Liver (tissue), 9 donors: ENCODE measurements around the gene PLOD3. TPM values are rescaled to one million over a fixed set of nuclear protein-coding genes. Genes with fewer than 3 reads are reported as not detected.

Experiments
- DNase-seq: peaks from one replicate; pipeline ENCODE4 v3.0.0-alpha.2; 2017; ENCODE audit warnings: low spot score
- H3K27ac ChIP-seq, 2 donors: one replicate each; pipeline ENCODE4 v1.7.0; 2013; ENCODE audit warnings: inconsistent platforms in 2 of 2, low read length in 2 of 2, control low read depth in 1 of 2, low read depth in 1 of 2, mild to moderate bottlenecking in 1 of 2
- H3K27me3 ChIP-seq, 4 donors: one replicate each; pipeline versions ENCODE4 v1.6.1 to v1.7.0; 2013; ENCODE audit warnings: low read length in 3 of 4, inconsistent platforms in 1 of 4, mild to moderate bottlenecking in 1 of 4, moderate library complexity in 1 of 4; ENCODE audit not compliant: control insufficient read depth in 4 of 4, insufficient read depth in 4 of 4
- H3K36me3 ChIP-seq, 4 donors: one replicate each; pipeline versions ENCODE4 v1.6.1 to v1.7.0; 2013; ENCODE audit warnings: low read length in 3 of 4, mild to moderate bottlenecking in 3 of 4, low read depth in 1 of 4, moderate library complexity in 1 of 4; ENCODE audit not compliant: control insufficient read depth in 4 of 4, insufficient read depth in 3 of 4
- H3K4me1 ChIP-seq, 4 donors: one replicate each; pipeline versions ENCODE4 v1.6.1 to v1.7.0; 2013; ENCODE audit warnings: low read length in 3 of 4, mild to moderate bottlenecking in 3 of 4, moderate library complexity in 1 of 4; ENCODE audit not compliant: control insufficient read depth in 4 of 4, insufficient read depth in 4 of 4
- H3K4me3 ChIP-seq, 3 donors: one replicate each; pipeline versions ENCODE4 v1.6.1 to v1.7.0; 2013; ENCODE audit warnings: low read length in 3 of 3, control low read depth in 1 of 3, low read depth in 1 of 3, mild to moderate bottlenecking in 1 of 3
- H3K9ac ChIP-seq, 2 donors: one replicate each; pipeline ENCODE4 v1.7.0; 2013; ENCODE audit warnings: low read length in 2 of 2, mild to moderate bottlenecking in 2 of 2, moderate library complexity in 2 of 2, control low read depth in 1 of 2, low read depth in 1 of 2
- H3K9me3 ChIP-seq, 4 donors: one replicate each; pipeline versions ENCODE4 v1.6.1 to v1.7.0; 2013; ENCODE audit warnings: low read length in 3 of 4; ENCODE audit not compliant: control insufficient read depth in 4 of 4
- ATF3 ChIP-seq: IDR thresholded peaks from 2 replicates; pipeline ENCODE4 v1.6.1; 2016; ENCODE audit warnings: antibody characterized with exemption
- EGR1 ChIP-seq, 2 donors: IDR thresholded peaks; 2 replicates each; pipeline ENCODE4 v1.6.1; 2016 to 2018; ENCODE audit warnings: antibody characterized with exemption in 2 of 2, low read depth in 2 of 2
- FOXA1 ChIP-seq: IDR thresholded peaks from 2 replicates; pipeline ENCODE4 v1.6.1; 2016; ENCODE audit warnings: antibody characterized with exemption
- FOXA2 ChIP-seq: IDR thresholded peaks from 2 replicates; pipeline ENCODE4 v1.6.1; 2016; ENCODE audit warnings: antibody characterized with exemption
- GABPA ChIP-seq, 2 donors: IDR thresholded peaks in 1 of 2; conservative IDR thresholded peaks in 1 of 2; 2 replicates each; pipeline ENCODE4 v1.6.1; 2016; ENCODE audit warnings: antibody characterized with exemption in 2 of 2, mild to moderate bottlenecking in 1 of 2, moderate library complexity in 1 of 2
- HNF4A ChIP-seq, 2 donors: conservative IDR thresholded peaks; 2 replicates each; pipeline ENCODE4 v1.6.1; 2016; ENCODE audit warnings: antibody characterized with exemption in 2 of 2, mild to moderate bottlenecking in 2 of 2
- HNF4G ChIP-seq: IDR thresholded peaks from 2 replicates; pipeline ENCODE4 v1.6.1; 2016; ENCODE audit warnings: antibody characterized with exemption
- JUND ChIP-seq, 2 donors: IDR thresholded peaks; 2 replicates each; pipeline ENCODE4 v1.6.1; 2016; ENCODE audit warnings: antibody characterized with exemption in 2 of 2
- NR2F2 ChIP-seq: IDR thresholded peaks from 2 replicates; pipeline ENCODE4 v1.6.1; 2016; ENCODE audit warnings: antibody characterized with exemption
- RAD21 ChIP-seq, 2 donors: IDR thresholded peaks; 2 replicates each; pipeline ENCODE4 v1.6.1; 2016; ENCODE audit warnings: antibody characterized with exemption in 2 of 2, mild to moderate bottlenecking in 2 of 2
- RXRA ChIP-seq, 2 donors: IDR thresholded peaks; 2 replicates each; pipeline ENCODE4 v1.6.1; 2017 to 2018; ENCODE audit warnings: antibody characterized with exemption in 2 of 2, mild to moderate bottlenecking in 1 of 2
- SP1 ChIP-seq: IDR thresholded peaks from 2 replicates; pipeline ENCODE4 v1.6.1; 2018; ENCODE audit warnings: antibody characterized with exemption, mild to moderate bottlenecking
- TAF1 ChIP-seq: conservative IDR thresholded peaks from 2 replicates; pipeline ENCODE4 v1.6.1; 2016; ENCODE audit warnings: antibody characterized with exemption, mild to moderate bottlenecking
- YY1 ChIP-seq: IDR thresholded peaks from 2 replicates; pipeline ENCODE4 v1.6.1; 2016; ENCODE audit warnings: antibody characterized with exemption, mild to moderate bottlenecking
- ZBTB33 ChIP-seq: IDR thresholded peaks from 2 replicates; pipeline ENCODE4 v1.6.1; 2016; ENCODE audit warnings: antibody characterized with exemption
- WGBS: extraction: QIAGEN DNeasy Blood & Tissue Kit; methylation state at CpG from one replicate; pipeline ENCODE4 v1.1.7; 2013; 5-methylcytosine and 5-hydroxymethylcytosine counted together
- polyA plus RNA-seq, 2 donors: library from polyadenylated mRNA; stranded (reverse) in 1 of 2; unstranded in 1 of 2; fragments of 200-250 nt in 1 of 2; fragments of >200 nt in 1 of 2; fragmentation: Nextera tagmentation in 1 of 2; extraction: Ambion mirVana in 1 of 2; gene quantifications; one replicate each; pipeline versions ENCODE4 v1.2.1 to v1.2.3, GENCODE V29; 2013 to 2015
- total RNA-seq, 2 donors: library from RNA; depleted of rRNA; stranded (reverse); fragments of >200 nt; gene quantifications; one replicate each; pipeline ENCODE4 v1.2.3, GENCODE V29; 2014
- TF ChIP-seq, protein P1 (sequence below): IDR thresholded peaks from 2 replicates; pipeline ENCODE4 v1.6.1; 2016; ENCODE audit warnings: antibody characterized with exemption
- TF ChIP-seq, protein P2 (sequence below): fragments of 150-350 bp; IDR thresholded peaks from 2 replicates; pipeline ENCODE4 v1.5.1; 2017; ENCODE audit warnings: improper control_type of control experiment, low read depth, low read length; ENCODE audit not compliant: missing input control
- TF ChIP-seq, protein P3 (sequence below): IDR thresholded peaks from 2 replicates; pipeline ENCODE4 v1.6.1; 2016; ENCODE audit warnings: antibody characterized with exemption, mild to moderate bottlenecking
- donor health status: healthy.
- donor health status: healthy.
- donor health status: healthy.
- donor health status: healthy.
- donor health status: healthy.

The PLOD3 gene
- total and polyA plus RNA-seq, 4 donors = 19.4 to 42.9 (median 27.7) TPM

DNA sequence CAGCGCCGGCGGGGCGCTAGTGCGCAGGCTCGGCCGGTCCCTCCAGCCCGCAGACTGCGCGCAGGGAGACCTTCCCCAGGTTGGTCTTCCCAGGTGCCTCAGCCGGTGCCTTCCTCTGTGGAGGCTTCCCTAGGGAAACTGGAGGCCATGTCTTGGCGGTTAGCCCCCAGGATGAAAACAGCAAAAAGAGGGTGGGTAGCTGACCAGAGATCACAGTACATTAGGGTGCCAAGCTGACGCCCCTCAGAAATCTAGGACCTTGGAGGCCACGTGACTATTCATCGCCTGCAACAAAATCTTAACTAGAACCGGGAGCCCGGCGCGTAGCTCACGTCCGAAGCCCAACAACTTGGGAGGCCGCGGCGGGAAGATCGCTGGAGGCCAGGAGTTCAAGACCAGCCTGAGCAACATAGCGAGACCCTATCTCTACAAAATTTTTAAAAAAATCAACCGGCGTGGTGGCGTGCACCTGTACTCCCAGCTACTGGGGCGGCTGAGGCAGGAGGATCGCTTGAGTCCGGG is 27.8 kb upstream of the PLOD3 start:
- TF ChIP-seq RAD21 (IDR thresholded peaks at IDR 0.05) (no peak), NR2F2 (no peak), EGR1 (IDR thresholded peaks at IDR 0.05; ENCODE audit: low read depth in 2 of 2) (no peak), YY1 (peak; percentile 3), HNF4A (conservative IDR thresholded peaks at IDR 0.05) (no peak), GABPA (IDR thresholded peaks at IDR 0.05 in 1 of 2, conservative IDR thresholded peaks at IDR 0.05 in 1 of 2) (peak in 1 of 2 donors; percentile 10), JUND (IDR thresholded peaks at IDR 0.05) (no peak), SP1 (no peak), ATF3 (no peak)
- Histone ChIP-seq H3K4me1 (peaks cover 4 to 24% (median 16%) of the 10 kb centered on the region in 4 donors), H3K9ac (peak overlapping the region in 1 of 2 donors; percentile 96), H3K36me3 (peaks cover 0 to 8% (median 5%) of the 10 kb centered on the region in 4 donors), H3K27ac (peak overlapping the region; percentile 98 to 99), H3K4me3 (peak overlapping the region; percentile 76 to 95 (median 82)), H3K27me3 (no peaks in the 10 kb centered on the region), H3K9me3 (no peaks in the 10 kb centered on the region)
- DNase-seq = no peak
- 33% methylated on average over 32 of the region's 32 CpGs for WGBS

DNA sequence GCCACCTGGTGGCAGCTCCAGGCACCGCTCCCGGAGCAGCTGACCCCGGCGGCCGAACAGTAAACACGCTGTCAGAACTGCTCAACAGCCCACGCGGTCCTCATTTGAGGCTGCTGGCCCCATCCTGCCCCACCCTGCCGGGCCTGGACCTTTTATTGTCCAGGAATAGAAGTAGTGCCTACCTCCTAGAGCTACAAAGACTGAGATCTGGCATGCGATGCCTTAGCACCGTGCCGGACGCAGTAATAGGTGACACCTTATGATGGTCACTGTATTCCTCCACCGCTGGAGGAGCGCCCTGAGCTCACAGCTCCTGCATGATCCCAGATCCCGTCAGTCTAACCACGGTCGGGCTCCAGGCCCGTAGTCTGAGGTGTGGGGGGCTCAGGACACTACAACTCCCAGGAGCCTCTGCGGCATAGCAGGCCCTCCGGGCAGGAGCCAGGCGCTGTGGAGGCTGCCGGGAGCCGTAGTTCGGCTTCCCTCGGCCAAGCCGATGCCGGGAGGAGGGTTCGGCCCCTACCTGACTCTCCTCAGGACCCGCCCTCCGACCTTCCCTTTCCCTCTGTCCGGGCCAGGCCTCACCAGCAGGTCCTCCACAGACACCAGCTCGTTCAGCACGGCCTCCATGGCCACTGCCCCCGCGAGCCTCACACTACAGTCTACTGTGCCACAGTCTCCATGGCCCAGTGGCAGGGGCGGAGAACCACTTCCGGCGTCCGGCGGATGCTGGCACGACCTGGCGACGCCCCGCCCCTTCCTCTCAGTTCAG is 27.2 kb upstream of the PLOD3 start, which contains the start of gene FIS1:
FIS1 (minus strand) TSS at position 707 of the 772 bp plus-strand sequence; CDS start at position 630, 77 bp downstream.
- H3K4me3 ChIP-seq = peak within 1 kb of the TSS; percentile 76 to 95 (median 82)
- WGBS = under 1% methylated on average over 45 of the region's 45 CpGs

More for the DNA sequence above, 27.2 kb upstream of the PLOD3 start, which contains the start of gene FIS1:
- peak within 1 kb of the TSS; percentile 88 to 96 for H3K9ac ChIP-seq
- peaks cover 0 to 8% (median 5%) of the 10 kb centered on the region in 4 donors for H3K36me3 ChIP-seq
- peak within 1 kb of the TSS; percentile 98 to 99 for H3K27ac ChIP-seq
- H3K4me1 ChIP-seq = peaks cover 4 to 28% (median 16%) of the 10 kb centered on the region in 4 donors
- DNase-seq = peak; percentile 93
- no peaks in the 10 kb centered on the region for H3K27me3 ChIP-seq
- TF ChIP-seq YY1 (peak; percentile 91), FOXA2 (peak; percentile 54), HNF4G (no peak), ZBTB33 (no peak), TAF1 (no peak), RXRA (IDR thresholded peaks at IDR 0.05) (peak in 1 of 2 donors; percentile 12), FOXA1 (peak; percentile 63), GABPA (IDR thresholded peaks at IDR 0.05 in 1 of 2, conservative IDR thresholded peaks at IDR 0.05 in 1 of 2) (peak; percentile 85 to 96), ATF3 (no peak), RAD21 (IDR thresholded peaks at IDR 0.05) (no peak), SP1 (peak; percentile 50), JUND (IDR thresholded peaks at IDR 0.05) (no peak), NR2F2 (peak; percentile 6), HNF4A (conservative IDR thresholded peaks at IDR 0.05) (no peak), EGR1 (IDR thresholded peaks at IDR 0.05; ENCODE audit: low read depth in 2 of 2) (no peak)
- TF ChIP-seq, protein P1, sequence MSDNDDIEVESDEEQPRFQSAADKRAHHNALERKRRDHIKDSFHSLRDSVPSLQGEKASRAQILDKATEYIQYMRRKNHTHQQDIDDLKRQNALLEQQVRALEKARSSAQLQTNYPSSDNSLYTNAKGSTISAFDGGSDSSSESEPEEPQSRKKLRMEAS = peak; percentile 35
- TF ChIP-seq, protein P2, sequence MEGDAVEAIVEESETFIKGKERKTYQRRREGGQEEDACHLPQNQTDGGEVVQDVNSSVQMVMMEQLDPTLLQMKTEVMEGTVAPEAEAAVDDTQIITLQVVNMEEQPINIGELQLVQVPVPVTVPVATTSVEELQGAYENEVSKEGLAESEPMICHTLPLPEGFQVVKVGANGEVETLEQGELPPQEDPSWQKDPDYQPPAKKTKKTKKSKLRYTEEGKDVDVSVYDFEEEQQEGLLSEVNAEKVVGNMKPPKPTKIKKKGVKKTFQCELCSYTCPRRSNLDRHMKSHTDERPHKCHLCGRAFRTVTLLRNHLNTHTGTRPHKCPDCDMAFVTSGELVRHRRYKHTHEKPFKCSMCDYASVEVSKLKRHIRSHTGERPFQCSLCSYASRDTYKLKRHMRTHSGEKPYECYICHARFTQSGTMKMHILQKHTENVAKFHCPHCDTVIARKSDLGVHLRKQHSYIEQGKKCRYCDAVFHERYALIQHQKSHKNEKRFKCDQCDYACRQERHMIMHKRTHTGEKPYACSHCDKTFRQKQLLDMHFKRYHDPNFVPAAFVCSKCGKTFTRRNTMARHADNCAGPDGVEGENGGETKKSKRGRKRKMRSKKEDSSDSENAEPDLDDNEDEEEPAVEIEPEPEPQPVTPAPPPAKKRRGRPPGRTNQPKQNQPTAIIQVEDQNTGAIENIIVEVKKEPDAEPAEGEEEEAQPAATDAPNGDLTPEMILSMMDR = peak; percentile 82
- TF ChIP-seq, protein P3, sequence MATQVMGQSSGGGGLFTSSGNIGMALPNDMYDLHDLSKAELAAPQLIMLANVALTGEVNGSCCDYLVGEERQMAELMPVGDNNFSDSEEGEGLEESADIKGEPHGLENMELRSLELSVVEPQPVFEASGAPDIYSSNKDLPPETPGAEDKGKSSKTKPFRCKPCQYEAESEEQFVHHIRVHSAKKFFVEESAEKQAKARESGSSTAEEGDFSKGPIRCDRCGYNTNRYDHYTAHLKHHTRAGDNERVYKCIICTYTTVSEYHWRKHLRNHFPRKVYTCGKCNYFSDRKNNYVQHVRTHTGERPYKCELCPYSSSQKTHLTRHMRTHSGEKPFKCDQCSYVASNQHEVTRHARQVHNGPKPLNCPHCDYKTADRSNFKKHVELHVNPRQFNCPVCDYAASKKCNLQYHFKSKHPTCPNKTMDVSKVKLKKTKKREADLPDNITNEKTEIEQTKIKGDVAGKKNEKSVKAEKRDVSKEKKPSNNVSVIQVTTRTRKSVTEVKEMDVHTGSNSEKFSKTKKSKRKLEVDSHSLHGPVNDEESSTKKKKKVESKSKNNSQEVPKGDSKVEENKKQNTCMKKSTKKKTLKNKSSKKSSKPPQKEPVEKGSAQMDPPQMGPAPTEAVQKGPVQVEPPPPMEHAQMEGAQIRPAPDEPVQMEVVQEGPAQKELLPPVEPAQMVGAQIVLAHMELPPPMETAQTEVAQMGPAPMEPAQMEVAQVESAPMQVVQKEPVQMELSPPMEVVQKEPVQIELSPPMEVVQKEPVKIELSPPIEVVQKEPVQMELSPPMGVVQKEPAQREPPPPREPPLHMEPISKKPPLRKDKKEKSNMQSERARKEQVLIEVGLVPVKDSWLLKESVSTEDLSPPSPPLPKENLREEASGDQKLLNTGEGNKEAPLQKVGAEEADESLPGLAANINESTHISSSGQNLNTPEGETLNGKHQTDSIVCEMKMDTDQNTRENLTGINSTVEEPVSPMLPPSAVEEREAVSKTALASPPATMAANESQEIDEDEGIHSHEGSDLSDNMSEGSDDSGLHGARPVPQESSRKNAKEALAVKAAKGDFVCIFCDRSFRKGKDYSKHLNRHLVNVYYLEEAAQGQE = no peak
- H3K9me3 ChIP-seq = no peaks in the 10 kb centered on the region
